Measurements from ENCODE around the gene NUBPL.

GRCh38 chr14:31705731-31706130, 144.5 kb downstream of the NUBPL start:
- no peak for TF ChIP-seq CTCF (IDR thresholded peaks at IDR 0.05)
- TF ChIP-seq EP300 (IDR thresholded peaks at IDR 0.05), result no peak

Measured in suprapubic skin (tissue), 3 donors.